A549 (cell line): ENCODE measurements around the gene CELF4. TPM values are rescaled to one million over a fixed set of nuclear protein-coding genes. Genes with fewer than 3 reads are reported as not detected.

Experiments used
- ATAC-seq, 2 experiments: fragments of 200-7000 bp in 1 of 2; fragments of >200 bp in 1 of 2; cut with Nextera tagmentation in 1 of 2; cut with Tn5 transposase in 1 of 2; 3 replicates each; pipeline versions ENCODE4 v1.8.0 to v1.9.1; 2018 to 2020; ENCODE audit warnings: mild to moderate bottlenecking in 1 of 2, moderate library complexity in 1 of 2
- CTCF ChIA-PET: fragments of 300-600 bp; sonication (Branson Sonifier 250); formaldehyde crosslinking; extraction: SDS; loops from one replicate; lab custom pipeline; 2021; ENCODE audit warnings: antibody characterized with exemption, inconsistent platforms; lab: Yijun Ruan, JAX
- POLR2A ChIA-PET: fragments of 350-600 bp; formaldehyde crosslinking; extraction: SDS; loops from one replicate; lab custom pipeline; 2021; ENCODE audit warnings: antibody characterized with exemption, inconsistent platforms; lab: Yijun Ruan, JAX
- DNase-seq, 2 experiments: peaks; one replicate each; pipeline versions ENCODE4 v3.0.0 to v3.0.0-alpha.2; 2011 to 2016; ENCODE audit warnings: low read depth in 1 of 2, low spot score in 1 of 2
- FAIRE-seq: peaks from 2 replicates; lab custom pipeline; 2011; peaks lifted over from hg19 to GRCh38; lab: Jason Lieb, UNC
- H3K27ac ChIP-seq, 2 experiments: fragments of >200 bp; sonication (Bioruptor Twin); formaldehyde crosslinking; 3 replicates each; pipeline ENCODE4 v1.5.1; 2016 to 2017
- H3K4me1 ChIP-seq: fragments of >200 bp; sonication (Bioruptor Twin); formaldehyde crosslinking; 3 replicates; pipeline ENCODE4 v1.6.1; 2016
- H3K4me2 ChIP-seq: fragments of >200 bp; sonication (Bioruptor Twin); formaldehyde crosslinking; 3 replicates; pipeline ENCODE4 v1.6.1; 2016
- H3K4me3 ChIP-seq: fragments of >200 bp; sonication (Bioruptor Twin); formaldehyde crosslinking; 3 replicates; pipeline ENCODE4 v1.5.1; 2016
- H3K9me3 ChIP-seq: fragments of >200 bp; sonication (Bioruptor Twin); formaldehyde crosslinking; 3 replicates; pipeline ENCODE4 v1.6.1; 2016
- ATOH8 ChIP-seq: fragments of 250-450 bp; sonication (Bioruptor Pico); IDR thresholded peaks from 2 replicates; pipeline ENCODE4 v1.5.0; 2020; ENCODE audit warnings: low read depth, mild to moderate bottlenecking, moderate library complexity
- BHLHE40 ChIP-seq: IDR thresholded peaks from 2 replicates; pipeline ENCODE4 v1.6.1; 2012; ENCODE audit warnings: low read depth, low read length, inconsistent platforms
- CBX2 ChIP-seq: fragments of 200-600 bp; sonication (generic); IDR thresholded peaks from 2 replicates; pipeline ENCODE4 v1.6.1; 2016; ENCODE audit warnings: low read depth, mild to moderate bottlenecking, borderline replicate concordance
- CBX8 ChIP-seq: fragments of 200-600 bp; sonication (generic); IDR thresholded peaks from 2 replicates; pipeline ENCODE4 v1.6.1; 2016
- CEBPB ChIP-seq, 2 experiments: fragments of >200 bp in 1 of 2; sonication (Bioruptor Twin) in 1 of 2; formaldehyde crosslinking in 1 of 2; IDR thresholded peaks; 2 replicates each; pipeline ENCODE4 v1.6.1; 2012 to 2016
- CHD2 ChIP-seq: fragments of 150-350 bp; IDR thresholded peaks from 2 replicates; pipeline ENCODE4 v1.6.1; 2014; ENCODE audit warnings: low read length; ENCODE audit not compliant: partially characterized antibody
- FOSB ChIP-seq: fragments of 250-450 bp; sonication (Bioruptor Pico); IDR thresholded peaks from 2 replicates; pipeline ENCODE4 v1.5.0; 2020; ENCODE audit warnings: mild to moderate bottlenecking, moderate library complexity
- GATA3 ChIP-seq: IDR thresholded peaks from 2 replicates; pipeline ENCODE4 v1.6.1; 2012; ENCODE audit warnings: borderline replicate concordance
- HEYL ChIP-seq: fragments of 250-450 bp; sonication (Bioruptor Pico); IDR thresholded peaks from 2 replicates; pipeline ENCODE4 v1.8.0; 2021; ENCODE audit warnings: mild to moderate bottlenecking, moderate library complexity
- HOXA7 ChIP-seq: fragments of 250-450 bp; sonication (Bioruptor Pico); IDR thresholded peaks from 2 replicates; pipeline ENCODE4 v1.5.0; 2020; ENCODE audit warnings: mild to moderate bottlenecking, moderate library complexity
- HOXB13 ChIP-seq: fragments of 250-450 bp; sonication (Bioruptor Pico); IDR thresholded peaks from 2 replicates; pipeline ENCODE4 v1.5.0; 2020; ENCODE audit warnings: low read depth, mild to moderate bottlenecking, moderate library complexity
- HOXB5 ChIP-seq: fragments of 250-450 bp; sonication (Bioruptor Pico); IDR thresholded peaks from 2 replicates; pipeline ENCODE4 v1.5.0; 2020; ENCODE audit warnings: mild to moderate bottlenecking, moderate library complexity
- JUN ChIP-seq, 2 experiments: fragments of >200 bp; sonication (Bioruptor Twin); formaldehyde crosslinking; IDR thresholded peaks; 2 replicates in 1 of 2; 3 replicates in 1 of 2; pipeline ENCODE4 v1.6.1; 2016 to 2017
- KDM1A ChIP-seq: fragments of 200-600 bp; sonication (generic); IDR thresholded peaks from 2 replicates; pipeline ENCODE4 v1.6.1; 2016; ENCODE audit warnings: low read depth, mild to moderate bottlenecking
- KDM5A ChIP-seq: fragments of 200-600 bp; sonication (generic); IDR thresholded peaks from 2 replicates; pipeline ENCODE4 v1.6.1; 2016; ENCODE audit warnings: antibody characterized with exemption, mild to moderate bottlenecking
- MAX ChIP-seq: IDR thresholded peaks from 2 replicates; pipeline ENCODE4 v1.6.1; 2012
- MYC ChIP-seq: IDR thresholded peaks from 2 replicates; pipeline ENCODE4 v1.6.1; 2012; ENCODE audit warnings: mild to moderate bottlenecking, inconsistent platforms, low read length, improper control_type of control experiment, borderline replicate concordance
- PBX3 ChIP-seq: IDR thresholded peaks from 2 replicates; pipeline ENCODE4 v1.6.1; 2012
- PHF8 ChIP-seq: fragments of 200-600 bp; sonication (generic); IDR thresholded peaks from 2 replicates; pipeline ENCODE4 v1.6.1; 2016; ENCODE audit warnings: low read depth, mild to moderate bottlenecking, antibody characterized with exemption, moderate library complexity, borderline replicate concordance
- POLR2AphosphoS2 ChIP-seq: conservative IDR thresholded peaks from 2 replicates; pipeline ENCODE4 v1.6.1; 2012; ENCODE audit warnings: low read length, improper control_type of control experiment, inconsistent platforms
- RNF2 ChIP-seq: fragments of 200-600 bp; sonication (generic); IDR thresholded peaks from 2 replicates; pipeline ENCODE4 v1.6.1; 2016; ENCODE audit warnings: low read depth, mild to moderate bottlenecking, antibody characterized with exemption, moderate library complexity, borderline replicate concordance
- SREBF2 ChIP-seq: fragments of 450-650 bp; IDR thresholded peaks from 2 replicates; pipeline ENCODE4 v1.6.1; 2014; ENCODE audit warnings: mild to moderate bottlenecking, moderate library complexity
- TFCP2L1 ChIP-seq: fragments of 250-450 bp; sonication (Bioruptor Pico); IDR thresholded peaks from 2 replicates; pipeline ENCODE4 v1.5.0; 2021; ENCODE audit warnings: mild to moderate bottlenecking
- ZC3H11A ChIP-seq: fragments of 450-650 bp; IDR thresholded peaks from 2 replicates; pipeline ENCODE4 v1.6.1; 2014; ENCODE audit warnings: antibody characterized with exemption, mild to moderate bottlenecking
- ZFP36 ChIP-seq: fragments of 450-650 bp; IDR thresholded peaks from 2 replicates; pipeline ENCODE4 v1.6.1; 2014; ENCODE audit warnings: borderline replicate concordance; ENCODE audit not compliant: partially characterized antibody
- ZNF302 ChIP-seq: fragments of 250-450 bp; sonication (Bioruptor Pico); IDR thresholded peaks from 2 replicates; pipeline ENCODE4 v1.9.0; 2021; ENCODE audit warnings: inconsistent platforms, mild to moderate bottlenecking, moderate library complexity
- WGBS: methylation state at CpG from one replicate; pipeline ENCODE4 v1.1.6; 2017; ENCODE audit errors: missing lambda C conversion rate; 5-methylcytosine and 5-hydroxymethylcytosine counted together
- polyA plus RNA-seq, 4 experiments: library from polyadenylated mRNA; depleted of rRNA in 3 of 4; stranded (reverse); fragments of >200 nt; fragmentation: RNase III in 1 of 4; extraction: RNeasy Plus Mini Kit Qiagen cat#74134 plus additional on column Dnase treatment in 1 of 4; gene quantifications; 2 replicates in 3 of 4; 3 replicates in 1 of 4; pipeline ENCODE4 v1.2.3, GENCODE V29; 2011 to 2017

CELF4 gene
- polyA plus RNA-seq, 2 of the 4 experiments (the other 2 are of a cell fraction), result 0.08 TPM; not detected in 1

- CTCF ChIA-PET, result interaction anchor here (1.9 kb wide), 1 partner anchor 19 kb away, joined by 4 read pairs; no protein-coding TSS in a partner anchor
These were observed 123.8 kb downstream of the CELF4 start for GRCh38 chr18:37441821-37442220.

GRCh38 chr18:37440206-37440605, 125.4 kb downstream of the CELF4 start:
- ChIA-PET CTCF (no interaction called here), POLR2A (no interaction called here)
- Histone ChIP-seq H3K27ac (no peak overlapping the region), H3K4me1 (no peaks in the 10 kb centered on the region), H3K4me3 (no peak overlapping the region), H3K4me2 (no peak overlapping the region), H3K9me3 (no peaks in the 10 kb centered on the region)
- no peak for FAIRE-seq
- TF ChIP-seq HOXA7 (CRISPR knock-in tag) (no peak), MYC (no peak), ZNF302 (CRISPR knock-in tag) (no peak), MAX (no peak)
- 22% methylated on average over 4 of the region's 6 CpGs for WGBS
- DNase-seq, result no peak
- no peak for ATAC-seq

More at GRCh38 chr18:37441821-37442220, 123.8 kb downstream of the CELF4 start:
- POLR2A ChIA-PET, result no interaction called here
- no peaks in the 10 kb centered on the region for H3K4me1 ChIP-seq
- DNase-seq, result no peak
- no peak overlapping the region for H3K4me2 ChIP-seq
- no peak for ATAC-seq
- no peak overlapping the region for H3K4me3 ChIP-seq
- TF ChIP-seq GATA3 (no peak), SREBF2 (no peak), KDM1A (no peak), RNF2 (no peak), FOSB (CRISPR knock-in tag) (no peak), HEYL (CRISPR knock-in tag) (no peak), POLR2AphosphoS2 (no peak), HOXB13 (CRISPR knock-in tag) (no peak), TFCP2L1 (CRISPR knock-in tag) (no peak), KDM5A (no peak), CEBPB (IDR thresholded peaks at IDR 0.05) (no peak), ATOH8 (CRISPR knock-in tag) (no peak), JUN (IDR thresholded peaks at IDR 0.05) (no peak), ZNF302 (CRISPR knock-in tag) (no peak)
- H3K27ac ChIP-seq, result no peak overlapping the region
- 66% methylated on average over 11 of the region's 11 CpGs for WGBS
- FAIRE-seq, result no peak
- no peaks in the 10 kb centered on the region for H3K9me3 ChIP-seq

DNA sequence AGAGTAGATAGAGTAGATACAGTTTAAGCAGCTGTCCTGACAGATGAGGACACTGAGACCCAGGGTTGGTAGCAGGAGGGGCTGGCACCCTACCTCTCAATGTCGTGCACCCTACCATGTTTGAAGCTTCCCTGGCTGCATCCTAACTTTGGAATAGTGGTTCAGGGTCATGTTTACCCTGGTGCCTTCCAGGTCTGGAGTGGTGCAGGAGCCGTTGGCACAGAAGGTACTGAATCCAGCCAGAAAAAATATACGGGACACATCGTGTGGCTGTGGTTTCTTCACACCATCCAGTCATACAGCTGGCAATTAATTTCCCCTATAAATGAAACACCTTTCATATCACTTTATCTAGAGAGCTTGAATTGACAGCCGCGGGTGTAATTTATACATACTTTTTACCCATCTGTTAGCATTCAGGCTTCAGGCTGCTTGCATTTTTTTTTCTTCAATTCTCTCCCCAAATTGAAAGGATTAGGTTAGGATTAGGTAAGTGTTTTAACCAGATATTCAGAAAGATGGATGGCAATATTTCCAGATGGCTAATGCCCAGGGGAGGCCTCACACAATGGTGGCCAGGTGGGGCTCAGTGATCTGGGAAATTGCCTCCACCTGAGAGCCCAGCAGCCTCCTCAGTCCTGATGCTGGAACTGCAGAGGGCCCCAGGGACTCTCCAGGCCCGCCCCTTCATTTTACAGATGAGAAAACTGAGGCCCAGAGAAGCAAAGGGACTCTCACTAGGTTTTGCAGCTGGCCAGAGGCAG, 127.0 kb downstream of the CELF4 start:
- Histone ChIP-seq H3K4me2 (no peak overlapping the region), H3K9me3 (no peaks in the 10 kb centered on the region), H3K4me3 (no peak overlapping the region), H3K4me1 (no peaks in the 10 kb centered on the region), H3K27ac (no peak overlapping the region)
- DNase-seq (no peak), FAIRE-seq (no peak), ATAC-seq (no peak)
- WGBS, result 30% methylated on average over 7 of the region's 7 CpGs
- CTCF ChIA-PET, result interaction anchor here (0.6 to 0.8 kb wide), 2 partner anchors 88 to 99 kb away, joined by 3 read pairs; no protein-coding TSS in a partner anchor
- TF ChIP-seq CHD2 (no peak), CBX8 (no peak), CBX2 (no peak), ZC3H11A (no peak), ATOH8 (CRISPR knock-in tag) (no peak), HOXB5 (CRISPR knock-in tag) (no peak), BHLHE40 (no peak), FOSB (CRISPR knock-in tag) (no peak), PHF8 (no peak), ZFP36 (no peak), RNF2 (no peak), PBX3 (no peak)
- POLR2A ChIA-PET, result interaction anchor here (0.6 kb wide), 1 partner anchor 27 kb away, joined by 3 read pairs; no protein-coding TSS in a partner anchor
